HepG2 (cell line): Measurements from ENCODE around the gene NSD2. TPM values are rescaled to one million over a fixed set of nuclear protein-coding genes. Genes with fewer than 3 reads are reported as not detected.

Experiments
- CHD2 ChIP-seq: IDR thresholded peaks from 2 replicates; pipeline ENCODE4 v1.6.1; 2011; ENCODE audit warnings: low read depth, low read length, improper control_type of control experiment
- HDAC1 ChIP-seq: sonication (generic); formaldehyde crosslinking; IDR thresholded peaks from 2 replicates; pipeline ENCODE4 v1.5.1; 2020; ENCODE audit warnings: mild to moderate bottlenecking, missing genetic modification reagents
- HMG20A ChIP-seq: IDR thresholded peaks from 2 replicates; pipeline ENCODE4 v1.6.1; 2016; ENCODE audit warnings: borderline replicate concordance
- KLF15 ChIP-seq: sonication (generic); formaldehyde crosslinking; IDR thresholded peaks from 2 replicates; pipeline ENCODE4 v1.8.1; 2023; ENCODE audit warnings: borderline replicate concordance, mild to moderate bottlenecking, inconsistent platforms, missing genetic modification reagents, mixed read lengths
- PHF5A ChIP-seq: IDR thresholded peaks from one replicate; pipeline ENCODE4 v1.6.1; 2018; ENCODE audit warnings: low read depth, missing genetic modification reagents; ENCODE audit not compliant: unreplicated experiment
- POGZ ChIP-seq: sonication (generic); formaldehyde crosslinking; IDR thresholded peaks from 2 replicates; pipeline ENCODE4 v1.4.0; 2020; ENCODE audit warnings: mild to moderate bottlenecking, missing genetic modification reagents
- SOX5 ChIP-seq: IDR thresholded peaks from 2 replicates; pipeline ENCODE4 v1.6.1; 2016; ENCODE audit warnings: borderline replicate concordance
- ZBTB7B ChIP-seq: sonication (generic); formaldehyde crosslinking; IDR thresholded peaks from 2 replicates; pipeline ENCODE4 v1.4.0; 2020; ENCODE audit warnings: missing genetic modification reagents
- ZNF224 ChIP-seq: sonication (generic); formaldehyde crosslinking; IDR thresholded peaks from 2 replicates; pipeline ENCODE4 v1.5.0; 2020; ENCODE audit warnings: mild to moderate bottlenecking, missing genetic modification reagents
- ZNF24 ChIP-seq: fragments of 450-650 bp; IDR thresholded peaks from 2 replicates; pipeline ENCODE4 v1.6.1; 2017; ENCODE audit warnings: antibody characterized with exemption, mild to moderate bottlenecking
- ZNF510 ChIP-seq: sonication (generic); formaldehyde crosslinking; IDR thresholded peaks from 2 replicates; pipeline ENCODE4 v1.4.0; 2020; ENCODE audit warnings: low read depth, mild to moderate bottlenecking, missing genetic modification reagents
- ZNF589 ChIP-seq: sonication (generic); formaldehyde crosslinking; conservative IDR thresholded peaks from 2 replicates; pipeline ENCODE4 v1.8.0; 2022; ENCODE audit warnings: mild to moderate bottlenecking, moderate library complexity, missing genetic modification reagents
- ZNF619 ChIP-seq: sonication (generic); formaldehyde crosslinking; IDR thresholded peaks from 2 replicates; pipeline ENCODE4 v1.4.0; 2020; ENCODE audit warnings: mild to moderate bottlenecking, missing genetic modification reagents
- polyA plus RNA-seq, 8 experiments: library from polyadenylated mRNA; depleted of rRNA in 3 of 8; stranded (reverse) in 7 of 8; unstranded in 1 of 8; fragments of >200 nt; fragmentation: Illumina TruSeq in 4 of 8; extraction: Trizol in 4 of 8; gene quantifications; 2 replicates each; pipeline versions ENCODE4 v1.2.1 to v1.2.3, GENCODE V29; 2011 to 2016; ENCODE audit warnings: low read depth in 4 of 8, missing spikeins in 1 of 8, mixed read lengths in 1 of 8; ENCODE audit not compliant: insufficient read depth in 1 of 8
- total RNA-seq, 5 experiments: library from RNA; depleted of rRNA; stranded (reverse); fragments of >200 nt; fragmentation: Illumina TruSeq; extraction: Trizol; gene quantifications; 2 replicates each; pipeline ENCODE4 v1.2.3, GENCODE V29; 2016; ENCODE audit warnings: low read depth in 1 of 5
- TF ChIP-seq, protein P1 (sequence below): sonication (generic); formaldehyde crosslinking; IDR thresholded peaks from 2 replicates; pipeline ENCODE4 v1.5.0; 2020; ENCODE audit warnings: missing genetic modification reagents
- TF ChIP-seq, protein P2 (sequence below): sonication (generic); formaldehyde crosslinking; IDR thresholded peaks from 2 replicates; pipeline ENCODE4 v1.4.0; 2020; ENCODE audit warnings: mild to moderate bottlenecking, missing genetic modification reagents, borderline replicate concordance
- TF ChIP-seq, protein P3 (sequence below): sonication (generic); formaldehyde crosslinking; IDR thresholded peaks from 2 replicates; pipeline ENCODE4 v1.4.0; 2020; ENCODE audit warnings: low read depth, mild to moderate bottlenecking, missing genetic modification reagents
- TF ChIP-seq, protein P4 (sequence below): sonication (generic); formaldehyde crosslinking; IDR thresholded peaks from 2 replicates; pipeline ENCODE4 v1.5.1; 2020; ENCODE audit warnings: mild to moderate bottlenecking, missing genetic modification reagents
- TF ChIP-seq, protein P5 (sequence below): sonication (generic); formaldehyde crosslinking; IDR thresholded peaks from 2 replicates; pipeline ENCODE4 v1.4.0; 2020; ENCODE audit warnings: low read depth, missing genetic modification reagents

Gene NSD2
- total and polyA plus RNA-seq, 2 of the 13 experiments (the other 11 are each of a cell fraction or from before 2014, with no cell fraction given) = 22.0 to 65.9 TPM

DNA sequence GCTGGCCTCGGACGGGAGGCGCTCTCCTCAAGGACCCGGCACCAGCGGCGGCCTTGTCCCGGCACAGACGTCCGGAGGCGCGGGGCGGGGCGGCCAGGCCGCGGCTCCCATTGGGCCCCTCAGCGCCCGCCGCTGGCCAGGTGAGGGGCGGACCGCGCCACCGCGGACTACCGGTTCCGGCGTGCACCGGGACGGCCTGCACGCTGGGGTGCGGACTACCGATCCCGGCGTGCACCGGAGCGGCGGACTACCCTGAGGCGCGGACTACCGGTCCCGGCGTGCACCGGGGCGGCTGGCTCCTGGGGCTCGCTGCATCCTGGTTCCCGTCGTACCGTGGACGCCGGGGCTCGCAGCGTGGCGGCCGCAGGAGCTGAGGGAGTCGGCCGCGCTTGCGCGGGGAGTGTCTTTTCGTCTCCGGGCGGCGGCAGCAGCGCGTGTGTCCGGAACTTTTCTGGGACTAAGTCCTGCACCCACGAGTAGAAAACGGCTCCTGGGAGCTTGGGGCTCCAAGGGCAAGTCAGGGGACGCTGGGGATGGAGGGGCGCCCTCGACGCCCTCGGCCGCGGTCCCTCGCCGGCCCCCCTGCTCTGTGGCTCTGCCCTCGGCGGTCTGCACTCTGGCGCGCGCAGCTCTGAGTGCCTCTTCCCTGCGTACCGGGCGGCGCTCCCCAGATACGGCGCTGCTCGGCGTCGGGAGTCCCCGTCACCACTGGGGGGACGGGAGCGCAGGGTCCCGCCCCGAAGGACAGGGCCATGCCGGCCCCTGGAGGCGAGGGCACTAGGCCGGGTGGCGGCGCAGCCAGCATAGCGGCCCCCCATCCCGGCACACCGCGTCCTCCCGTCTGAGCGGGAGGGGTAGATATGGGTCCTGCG lies 14.9 kb upstream of the NSD2 start, which contains the start of gene LETM1 (continued):
- TF ChIP-seq, protein P1, sequence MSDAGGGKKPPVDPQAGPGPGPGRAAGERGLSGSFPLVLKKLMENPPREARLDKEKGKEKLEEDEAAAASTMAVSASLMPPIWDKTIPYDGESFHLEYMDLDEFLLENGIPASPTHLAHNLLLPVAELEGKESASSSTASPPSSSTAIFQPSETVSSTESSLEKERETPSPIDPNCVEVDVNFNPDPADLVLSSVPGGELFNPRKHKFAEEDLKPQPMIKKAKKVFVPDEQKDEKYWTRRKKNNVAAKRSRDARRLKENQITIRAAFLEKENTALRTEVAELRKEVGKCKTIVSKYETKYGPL (CRISPR knock-in tag) = 0 out of 2 replicates have a peak, but pooled peaks have one; percentile 32
- TF ChIP-seq ZNF510 (CRISPR knock-in tag) (no peak), ZNF224 (CRISPR knock-in tag) (0 out of 2 replicates have a peak, but pooled peaks have one; percentile 69), CHD2 (no peak), SOX5 (CRISPR knock-in tag) (peak; percentile 53; the same call in 1 of the 2 replicates), ZBTB7B (no peak; the same call in 1 of the 2 replicates), HMG20A (CRISPR knock-in tag) (no peak), PHF5A (CRISPR knock-in tag) (peak; percentile 30), ZNF589 (CRISPR knock-in tag) (peak; percentile 28; the same call in 1 of the 2 replicates), KLF15 (CRISPR knock-in tag) (no peak), ZNF24 (no peak), ZNF619 (CRISPR knock-in tag) (peak; percentile 8), HDAC1 (CRISPR knock-in tag) (peak; percentile 98), POGZ (CRISPR knock-in tag) (peak; percentile 49; the same call in 1 of the 2 replicates)
- TF ChIP-seq, protein P2, sequence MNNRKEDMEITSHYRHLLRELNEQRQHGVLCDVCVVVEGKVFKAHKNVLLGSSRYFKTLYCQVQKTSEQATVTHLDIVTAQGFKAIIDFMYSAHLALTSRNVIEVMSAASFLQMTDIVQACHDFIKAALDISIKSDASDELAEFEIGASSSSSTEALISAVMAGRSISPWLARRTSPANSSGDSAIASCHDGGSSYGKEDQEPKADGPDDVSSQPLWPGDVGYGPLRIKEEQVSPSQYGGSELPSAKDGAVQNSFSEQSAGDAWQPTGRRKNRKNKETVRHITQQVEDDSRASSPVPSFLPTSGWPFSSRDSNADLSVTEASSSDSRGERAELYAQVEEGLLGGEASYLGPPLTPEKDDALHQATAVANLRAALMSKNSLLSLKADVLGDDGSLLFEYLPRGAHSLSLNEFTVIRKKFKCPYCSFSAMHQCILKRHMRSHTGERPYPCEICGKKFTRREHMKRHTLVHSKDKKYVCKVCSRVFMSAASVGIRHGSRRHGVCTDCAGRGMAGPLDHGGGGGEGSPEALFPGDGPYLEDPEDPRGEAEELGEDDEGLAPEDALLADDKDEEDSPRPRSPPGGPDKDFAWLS (CRISPR knock-in tag) = no peak
- TF ChIP-seq, protein P3, sequence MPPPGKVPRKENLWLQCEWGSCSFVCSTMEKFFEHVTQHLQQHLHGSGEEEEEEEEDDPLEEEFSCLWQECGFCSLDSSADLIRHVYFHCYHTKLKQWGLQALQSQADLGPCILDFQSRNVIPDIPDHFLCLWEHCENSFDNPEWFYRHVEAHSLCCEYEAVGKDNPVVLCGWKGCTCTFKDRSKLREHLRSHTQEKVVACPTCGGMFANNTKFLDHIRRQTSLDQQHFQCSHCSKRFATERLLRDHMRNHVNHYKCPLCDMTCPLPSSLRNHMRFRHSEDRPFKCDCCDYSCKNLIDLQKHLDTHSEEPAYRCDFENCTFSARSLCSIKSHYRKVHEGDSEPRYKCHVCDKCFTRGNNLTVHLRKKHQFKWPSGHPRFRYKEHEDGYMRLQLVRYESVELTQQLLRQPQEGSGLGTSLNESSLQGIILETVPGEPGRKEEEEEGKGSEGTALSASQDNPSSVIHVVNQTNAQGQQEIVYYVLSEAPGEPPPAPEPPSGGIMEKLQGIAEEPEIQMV = peak; percentile 98
- TF ChIP-seq, protein P4, sequence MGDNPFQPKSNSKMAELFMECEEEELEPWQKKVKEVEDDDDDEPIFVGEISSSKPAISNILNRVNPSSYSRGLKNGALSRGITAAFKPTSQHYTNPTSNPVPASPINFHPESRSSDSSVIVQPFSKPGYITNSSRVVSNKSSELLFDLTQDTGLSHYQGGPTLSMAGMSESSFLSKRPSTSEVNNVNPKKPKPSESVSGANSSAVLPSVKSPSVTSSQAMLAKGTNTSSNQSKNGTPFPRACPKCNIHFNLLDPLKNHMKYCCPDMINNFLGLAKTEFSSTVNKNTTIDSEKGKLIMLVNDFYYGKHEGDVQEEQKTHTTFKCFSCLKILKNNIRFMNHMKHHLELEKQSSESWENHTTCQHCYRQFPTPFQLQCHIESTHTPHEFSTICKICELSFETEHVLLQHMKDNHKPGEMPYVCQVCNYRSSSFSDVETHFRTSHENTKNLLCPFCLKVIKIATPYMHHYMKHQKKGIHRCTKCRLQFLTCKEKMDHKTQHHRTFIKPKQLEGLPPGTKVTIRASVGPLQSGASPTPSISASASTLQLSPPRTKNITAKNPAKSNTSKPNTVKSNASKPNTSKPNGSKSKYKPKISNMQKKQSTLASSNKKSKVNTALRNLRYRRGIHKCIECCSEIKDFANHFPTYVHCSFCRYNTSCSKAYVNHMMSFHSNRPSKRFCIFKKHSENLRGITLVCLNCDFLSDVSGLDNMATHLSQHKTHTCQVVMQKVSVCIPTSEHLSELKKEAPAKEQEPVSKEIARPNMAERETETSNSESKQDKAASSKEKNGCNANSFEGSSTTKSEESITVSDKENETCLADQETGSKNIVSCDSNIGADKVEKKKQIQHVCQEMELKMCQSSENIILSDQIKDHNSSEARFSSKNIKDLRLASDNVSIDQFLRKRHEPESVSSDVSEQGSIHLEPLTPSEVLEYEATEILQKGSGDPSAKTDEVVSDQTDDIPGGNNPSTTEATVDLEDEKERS (CRISPR knock-in tag) = no peak
- TF ChIP-seq, protein P5, sequence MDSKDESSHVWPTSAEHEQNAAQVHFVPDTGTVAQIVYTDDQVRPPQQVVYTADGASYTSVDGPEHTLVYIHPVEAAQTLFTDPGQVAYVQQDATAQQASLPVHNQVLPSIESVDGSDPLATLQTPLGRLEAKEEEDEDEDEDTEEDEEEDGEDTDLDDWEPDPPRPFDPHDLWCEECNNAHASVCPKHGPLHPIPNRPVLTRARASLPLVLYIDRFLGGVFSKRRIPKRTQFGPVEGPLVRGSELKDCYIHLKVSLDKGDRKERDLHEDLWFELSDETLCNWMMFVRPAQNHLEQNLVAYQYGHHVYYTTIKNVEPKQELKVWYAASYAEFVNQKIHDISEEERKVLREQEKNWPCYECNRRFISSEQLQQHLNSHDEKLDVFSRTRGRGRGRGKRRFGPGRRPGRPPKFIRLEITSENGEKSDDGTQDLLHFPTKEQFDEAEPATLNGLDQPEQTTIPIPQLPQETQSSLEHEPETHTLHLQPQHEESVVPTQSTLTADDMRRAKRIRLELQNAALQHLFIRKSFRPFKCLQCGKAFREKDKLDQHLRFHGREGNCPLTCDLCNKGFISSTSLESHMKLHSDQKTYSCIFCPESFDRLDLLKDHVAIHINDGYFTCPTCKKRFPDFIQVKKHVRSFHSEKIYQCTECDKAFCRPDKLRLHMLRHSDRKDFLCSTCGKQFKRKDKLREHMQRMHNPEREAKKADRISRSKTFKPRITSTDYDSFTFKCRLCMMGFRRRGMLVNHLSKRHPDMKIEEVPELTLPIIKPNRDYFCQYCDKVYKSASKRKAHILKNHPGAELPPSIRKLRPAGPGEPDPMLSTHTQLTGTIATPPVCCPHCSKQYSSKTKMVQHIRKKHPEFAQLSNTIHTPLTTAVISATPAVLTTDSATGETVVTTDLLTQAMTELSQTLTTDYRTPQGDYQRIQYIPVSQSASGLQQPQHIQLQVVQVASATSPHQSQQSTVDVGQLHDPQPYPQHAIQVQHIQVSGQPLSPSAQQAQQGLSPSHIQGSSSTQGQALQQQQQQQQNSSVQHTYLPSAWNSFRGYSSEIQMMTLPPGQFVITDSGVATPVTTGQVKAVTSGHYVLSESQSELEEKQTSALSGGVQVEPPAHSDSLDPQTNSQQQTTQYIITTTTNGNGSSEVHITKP (CRISPR knock-in tag) = no peak
